GM18498 (cell line): ENCODE measurements around the gene GCC2.
"Not testable (repeated sequence)": the region's sequence is repeated elsewhere in the genome, so short reads cannot be mapped to it uniquely, and the experiment has no call there.

Experiments used
- ATAC-seq: cut with Tn5 transposase; IDR thresholded peaks from one replicate; pipeline ENCODE4 v1.9.1; 2021; ENCODE audit warnings: mild to moderate bottlenecking, moderate library complexity; ENCODE audit not compliant: unreplicated experiment

GCC2 gene

DNA sequence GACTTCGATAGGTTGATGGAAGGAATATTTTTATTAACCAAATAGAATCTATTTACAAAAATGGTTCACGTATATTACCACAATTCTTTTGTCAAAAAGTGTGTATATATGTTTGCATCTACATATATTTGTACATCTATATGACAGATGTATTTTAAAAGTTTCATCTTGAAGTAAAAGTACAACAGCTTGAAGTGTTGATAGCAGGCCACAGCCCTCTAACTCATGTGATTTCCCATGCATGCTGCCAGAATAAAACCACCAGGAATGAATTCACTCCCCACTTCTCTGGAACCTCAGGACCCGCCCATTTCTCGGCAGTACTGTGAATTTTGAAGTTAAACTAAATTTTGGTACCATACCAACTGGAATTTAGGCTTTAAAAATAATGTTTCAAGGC is 58.6 kb downstream of the GCC2 start:
- ATAC-seq, result not testable (repeated sequence)

DNA sequence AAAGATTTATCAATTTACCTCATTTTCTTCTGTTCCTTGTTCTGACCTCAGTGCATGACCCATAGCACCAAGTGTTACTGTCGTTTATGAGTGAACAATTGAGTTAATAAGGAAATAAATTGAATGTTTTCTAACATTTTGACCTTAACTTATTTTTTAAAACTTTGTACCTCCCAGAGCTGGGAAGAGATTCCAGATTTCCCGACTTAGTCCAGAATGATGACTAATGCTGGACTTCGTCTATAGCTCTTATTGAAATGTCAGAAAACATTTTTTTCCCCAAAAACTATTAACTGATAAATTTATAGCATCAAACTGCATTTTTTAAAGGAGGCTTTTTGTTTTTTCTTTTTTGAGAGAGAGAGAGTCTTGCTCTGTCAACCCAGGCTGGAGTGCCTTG is 63.4 kb downstream of the GCC2 start:
- ATAC-seq, result not testable (repeated sequence)

DNA sequence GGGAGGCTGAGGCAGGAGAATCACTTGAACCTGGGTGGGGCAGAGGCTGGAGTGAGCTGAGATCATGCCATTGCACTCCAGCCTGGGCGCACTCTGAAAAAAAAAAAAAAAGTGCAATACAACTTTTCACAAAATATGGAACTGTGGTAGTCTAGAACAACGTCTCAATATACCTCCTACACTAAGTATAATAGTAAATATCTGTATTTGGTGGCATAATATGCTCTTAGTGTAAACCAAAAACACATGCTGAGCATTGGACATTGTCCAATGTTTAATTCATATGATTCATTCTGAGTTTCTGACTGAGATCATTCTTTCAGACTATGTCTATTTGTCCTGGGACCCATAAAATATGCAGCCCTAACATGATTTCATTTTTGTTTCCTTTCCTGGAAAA is 65.5 kb downstream of the GCC2 start:
- ATAC-seq, result not testable (repeated sequence)

DNA sequence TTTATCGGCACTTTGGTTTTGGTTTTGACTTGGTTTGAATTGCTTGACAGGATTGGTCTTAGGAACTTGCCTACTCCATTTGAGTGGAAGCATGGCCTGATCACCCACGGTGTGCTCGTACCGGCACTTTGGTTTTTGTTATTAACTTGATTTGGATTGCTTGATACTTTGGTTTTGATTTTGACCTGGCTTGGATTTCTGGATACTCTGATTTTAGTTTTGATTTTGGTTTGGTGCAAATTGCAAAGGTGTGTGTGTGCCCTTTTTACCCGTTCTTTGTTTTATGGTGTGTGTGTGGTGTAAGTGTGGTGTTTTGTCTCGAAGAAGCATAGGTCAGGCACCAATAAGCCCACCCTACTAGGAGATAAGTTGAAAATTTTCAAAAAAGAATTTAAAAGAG is 75.7 kb downstream of the GCC2 start:
- not testable (repeated sequence) for ATAC-seq

DNA sequence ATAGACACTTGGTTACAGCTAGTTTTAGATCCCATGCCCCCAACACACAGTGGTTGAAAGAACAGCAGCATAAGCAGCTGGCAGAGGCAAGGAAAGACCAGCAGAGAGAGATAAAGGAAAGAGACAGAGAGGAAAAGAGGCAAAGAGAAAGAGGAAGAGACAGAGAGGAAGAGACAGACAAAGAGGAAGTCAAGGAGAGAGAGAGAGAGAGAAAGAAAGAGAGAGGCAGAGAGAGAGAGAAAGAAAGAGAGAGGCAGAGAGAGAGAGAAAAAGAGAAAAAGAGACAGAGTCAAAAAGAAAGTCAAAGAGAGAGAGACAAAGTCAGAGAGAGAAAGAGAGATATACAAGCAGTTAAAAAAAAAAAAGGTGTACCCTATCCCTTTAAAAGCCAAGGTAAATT is 76.3 kb downstream of the GCC2 start:
- not testable (repeated sequence) for ATAC-seq

DNA sequence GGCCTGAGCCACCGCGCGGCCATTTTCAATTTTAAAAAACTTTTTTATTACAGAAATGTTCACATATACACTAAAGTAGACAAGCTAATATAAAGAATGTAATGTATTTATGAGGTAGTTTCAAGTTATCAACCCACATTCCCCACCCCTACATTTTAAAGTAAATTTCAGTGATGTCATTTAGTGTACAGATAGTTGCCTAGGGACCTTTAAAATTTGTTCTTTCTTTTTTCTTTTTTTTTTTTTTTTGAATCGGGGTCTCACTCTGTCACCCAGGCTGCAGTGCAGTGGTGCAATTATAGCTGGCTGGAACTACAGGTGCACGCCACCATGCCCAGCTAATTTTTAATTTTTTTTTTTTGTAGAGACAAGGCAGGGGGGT is 82.7 kb downstream of the GCC2 start:
- no peak for ATAC-seq

DNA sequence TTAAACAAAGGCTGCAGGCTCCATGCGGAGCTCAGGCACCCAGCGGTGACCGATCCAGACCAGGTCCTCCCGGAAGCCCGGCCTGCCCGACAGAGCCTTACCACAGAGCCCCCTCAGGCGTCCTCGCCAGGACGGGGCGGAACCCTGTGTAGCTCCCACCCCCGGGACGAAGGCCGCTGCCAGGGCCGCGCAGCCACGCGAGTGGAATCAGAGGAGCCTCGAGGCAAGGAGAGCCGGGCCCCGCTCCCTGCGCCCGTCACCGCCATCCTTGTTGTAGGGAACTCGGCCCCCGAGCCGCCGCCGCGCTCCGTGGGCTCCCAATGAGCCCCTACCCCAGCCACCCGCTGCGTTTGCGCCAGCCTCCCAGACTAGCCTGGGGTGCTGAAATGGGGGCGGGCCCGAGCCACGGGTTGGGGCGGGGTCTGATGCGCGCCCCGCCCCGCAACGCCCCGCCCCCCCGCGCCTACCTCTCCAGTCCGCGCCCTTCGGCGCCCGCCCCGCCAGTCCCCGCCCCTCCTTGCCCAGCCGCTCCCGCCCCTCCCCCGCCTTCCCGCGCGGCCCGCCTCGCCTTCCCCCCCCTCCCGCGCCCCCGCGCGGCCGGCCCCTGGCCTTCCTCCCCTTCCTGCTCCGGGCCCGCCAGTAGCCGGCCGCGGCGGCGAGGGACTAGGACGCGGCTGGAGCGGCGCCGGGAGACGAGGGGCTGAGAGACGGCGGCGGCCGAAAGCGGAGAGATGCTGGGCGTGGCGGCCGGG is 85.0 kb downstream of the GCC2 start, which contains the start of gene LIMS1:
Gene LIMS1, plus strand, starts transcription at position 639 of the 752 bp plus-strand sequence. Its CDS starts 93 bp downstream, at position 732.
- peak; percentile 86 for ATAC-seq

DNA sequence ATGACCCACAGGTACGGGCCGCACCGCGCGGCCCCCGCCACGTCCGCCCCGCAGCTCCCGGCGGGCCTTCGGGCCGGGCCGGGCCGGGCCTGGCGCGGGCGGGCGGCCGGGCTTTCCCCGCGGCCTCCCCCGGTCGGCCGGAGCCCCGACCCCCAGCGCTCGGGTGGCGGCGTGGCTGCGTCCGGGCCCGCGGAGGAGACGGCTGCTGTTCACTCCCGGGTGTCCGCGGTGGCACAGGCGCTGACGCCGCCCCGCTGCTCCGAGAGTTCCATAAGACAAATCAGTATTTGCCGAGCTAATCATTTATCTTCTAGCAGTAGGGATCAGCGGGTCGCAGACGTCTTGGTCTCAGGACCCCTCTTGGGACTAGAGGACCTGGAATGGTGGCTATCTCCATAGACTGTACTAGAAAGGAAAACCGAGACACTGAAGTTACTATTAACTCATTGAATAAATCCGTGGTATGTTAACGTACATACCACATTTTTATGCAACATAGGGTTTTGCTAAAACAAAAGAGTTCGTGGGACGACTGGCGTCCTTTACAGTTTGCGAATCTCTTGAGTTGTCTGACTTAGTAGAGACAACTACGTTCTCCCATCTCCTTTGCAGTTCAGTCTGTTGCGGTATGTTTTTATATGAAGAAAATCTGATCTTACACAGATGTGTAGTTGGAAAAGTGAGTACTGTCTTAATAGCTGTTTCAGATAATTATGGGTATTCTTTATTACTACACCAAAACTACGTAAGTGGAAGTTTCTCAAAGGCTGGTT is 85.8 kb downstream of the GCC2 start:
- ATAC-seq, result peak; percentile 43

DNA sequence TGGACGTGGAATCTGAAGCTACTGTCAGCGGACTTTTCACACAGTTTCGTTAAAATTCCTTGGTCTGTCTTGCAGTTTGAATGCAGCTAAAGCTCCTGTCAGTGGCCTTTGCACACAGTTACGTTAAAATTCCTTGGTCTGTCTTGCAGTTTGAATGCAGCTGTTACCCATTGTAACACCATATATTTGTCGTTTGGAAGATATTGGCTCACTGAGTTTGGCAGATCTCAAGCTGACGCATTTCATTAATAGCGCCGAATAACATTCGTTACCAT is 86.3 kb downstream of the GCC2 start:
- ATAC-seq, result no peak

DNA sequence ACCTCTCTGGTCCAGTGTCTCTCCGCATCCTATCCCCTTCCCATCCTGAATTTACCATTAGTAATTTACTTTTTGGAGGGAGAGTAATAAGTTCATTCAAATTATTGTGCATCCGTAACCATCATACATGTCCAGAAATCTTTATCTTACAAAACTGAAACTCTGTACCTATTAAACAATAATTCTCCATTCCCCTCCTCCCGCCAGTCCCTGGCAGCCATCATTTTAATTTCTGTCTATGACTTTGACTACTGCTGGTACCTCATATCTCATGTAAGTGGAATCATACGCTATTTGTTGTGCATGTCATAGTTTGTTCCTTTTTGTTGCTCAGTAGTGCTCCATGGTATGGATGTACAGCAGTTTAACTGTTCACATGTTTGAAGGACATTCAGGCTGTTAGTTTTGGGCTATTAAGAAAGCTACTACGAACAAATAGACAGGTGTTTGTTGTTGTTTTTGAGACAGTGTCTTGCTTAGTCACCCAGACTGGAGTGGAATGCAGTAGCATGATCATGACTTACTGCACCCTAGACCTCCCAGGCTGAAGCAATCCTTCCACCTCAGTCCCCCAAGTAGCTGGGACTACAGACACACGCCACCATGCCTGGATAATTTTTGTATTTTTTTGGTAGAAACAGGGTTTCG is 87.3 kb downstream of the GCC2 start:
- no peak for ATAC-seq

DNA sequence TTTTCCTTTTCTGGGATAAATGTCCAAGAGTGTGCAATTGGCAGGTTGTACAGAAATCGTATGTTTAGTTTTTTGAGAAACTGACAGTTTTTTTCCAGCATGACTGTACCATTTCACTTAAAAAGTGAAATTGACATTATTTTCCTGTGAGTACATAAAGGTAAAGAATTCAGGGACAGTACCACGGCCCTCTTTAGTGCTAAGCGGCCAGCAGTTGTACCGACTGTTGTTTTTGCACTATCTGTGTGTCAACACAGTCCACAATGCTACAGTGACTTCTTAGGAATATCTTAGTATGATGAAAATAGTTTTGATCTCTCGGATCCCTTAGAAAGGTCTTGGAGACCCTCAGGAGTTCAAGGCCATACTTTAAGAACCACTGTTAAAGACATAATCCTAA is 87.9 kb downstream of the GCC2 start:
- no peak for ATAC-seq

DNA sequence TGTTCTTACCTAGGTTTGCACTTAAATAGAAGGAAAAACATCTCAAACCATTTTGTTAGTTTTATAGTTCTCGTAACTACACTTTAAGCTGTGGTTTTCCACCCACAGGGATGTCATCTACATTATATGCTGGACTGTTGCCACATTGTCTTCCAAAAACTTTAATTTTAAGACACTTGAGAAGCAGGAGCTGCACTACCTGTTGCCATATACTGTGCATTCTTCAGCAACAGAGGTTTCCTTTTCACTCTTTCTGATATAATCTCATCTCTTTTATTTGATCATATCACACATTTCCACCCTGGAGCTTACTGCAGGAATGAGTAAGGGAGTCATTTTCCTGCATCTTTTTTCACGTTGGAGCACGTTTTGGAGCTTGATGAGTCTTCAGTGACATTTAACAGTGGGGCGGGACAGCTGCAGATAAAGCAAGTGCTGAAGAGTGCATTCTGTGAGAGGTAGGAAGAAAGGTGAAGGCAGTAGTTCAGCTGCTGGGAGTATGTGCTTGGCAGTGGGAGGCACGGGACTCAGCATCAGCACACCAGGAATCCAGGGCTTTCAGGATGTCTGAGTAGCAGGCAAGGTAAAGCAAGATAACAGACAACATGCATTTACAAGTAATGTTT is 89.1 kb downstream of the GCC2 start:
- ATAC-seq, result no peak

DNA sequence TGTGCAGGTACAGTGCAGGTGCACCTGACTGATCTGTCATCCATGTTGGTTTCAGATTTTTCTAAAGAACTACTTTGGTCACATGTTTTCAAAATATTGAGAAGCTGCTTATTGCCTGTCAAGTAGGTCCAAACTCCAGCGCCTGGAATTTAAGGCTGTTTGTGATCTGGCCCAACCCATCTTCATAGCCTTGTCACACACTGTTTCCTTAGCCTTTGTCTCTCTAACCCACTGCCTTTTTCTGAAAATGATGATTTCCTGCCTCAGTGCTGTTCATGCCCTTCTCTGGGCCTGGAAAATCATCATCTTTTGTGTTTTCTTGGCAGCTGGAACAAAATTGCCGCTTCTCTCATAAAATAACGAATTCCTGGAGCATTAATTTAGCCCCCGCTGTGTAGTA is 92.4 kb downstream of the GCC2 start:
- ATAC-seq, result no peak

DNA sequence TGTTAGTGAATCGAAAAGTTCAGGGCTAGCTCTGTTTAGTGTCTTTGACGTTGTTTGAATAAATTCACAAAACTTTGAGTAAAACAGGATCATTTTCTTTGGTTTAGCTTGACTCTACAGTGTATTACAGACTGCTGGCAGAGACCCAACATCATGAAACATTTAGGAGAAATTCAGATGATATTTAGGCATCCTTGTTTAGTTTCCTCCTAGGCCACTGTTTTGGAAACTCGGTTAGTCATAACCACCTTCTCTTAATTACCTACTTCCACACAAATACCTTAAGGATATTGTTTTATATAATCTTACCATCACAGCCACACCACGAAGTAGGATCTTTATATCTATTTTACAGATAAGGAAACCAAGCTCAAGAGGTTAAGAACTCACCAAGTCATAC is 93.1 kb downstream of the GCC2 start:
- no peak for ATAC-seq

DNA sequence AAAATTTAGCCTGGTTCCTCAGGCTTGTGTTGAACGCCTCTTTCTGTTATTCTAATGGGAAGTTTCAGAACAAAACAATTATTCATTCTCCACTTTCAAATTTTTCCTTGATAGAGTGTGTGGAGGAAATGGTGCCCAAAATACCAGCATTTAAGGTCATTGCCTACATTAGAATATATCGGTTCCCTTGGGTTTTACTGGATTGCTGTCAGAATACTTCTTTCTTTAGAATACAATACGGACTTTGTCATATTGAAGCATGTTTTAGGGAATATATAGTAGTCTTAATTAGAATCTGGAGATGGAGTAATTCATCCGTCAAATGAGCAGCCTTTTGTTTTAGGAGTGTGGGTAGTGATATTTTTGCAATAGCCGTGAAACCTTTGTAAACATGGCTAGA is 98.6 kb downstream of the GCC2 start:
- ATAC-seq, result no peak

DNA sequence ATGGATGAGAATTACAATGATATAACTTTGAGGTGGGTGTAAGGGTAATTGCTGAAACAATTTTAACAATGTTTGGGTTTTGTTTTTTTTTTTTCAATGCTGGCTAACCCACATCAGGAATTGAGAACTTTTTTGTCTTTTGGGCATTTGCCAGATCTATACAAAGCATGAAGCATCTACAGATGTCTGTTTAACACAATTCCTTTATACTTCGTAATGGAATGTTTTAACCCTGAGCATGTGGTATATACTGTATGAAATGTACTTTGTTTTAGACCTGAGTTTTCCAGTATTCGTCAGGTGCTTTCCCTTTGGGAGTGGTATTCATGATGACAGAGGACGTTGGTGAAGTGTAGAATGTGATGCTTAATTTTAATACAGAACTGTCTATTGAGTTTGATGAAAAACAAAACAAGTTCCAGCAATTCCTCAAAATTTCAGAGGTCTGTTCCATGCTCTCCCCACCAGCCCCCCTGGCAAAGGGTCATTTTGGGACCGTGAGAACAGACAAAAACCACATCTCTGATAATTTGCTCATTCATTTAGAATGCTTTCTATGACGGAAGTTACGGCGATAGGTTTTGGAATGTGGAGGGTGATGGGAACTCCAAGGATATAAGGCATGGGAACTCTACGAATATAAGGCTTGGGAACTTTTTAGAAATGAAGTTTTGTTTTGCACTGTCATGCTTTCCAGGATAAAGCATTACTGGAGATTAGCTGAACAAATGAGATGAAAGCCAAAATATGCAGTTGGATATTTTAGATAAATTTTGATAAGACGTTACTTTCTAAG is 99.4 kb downstream of the GCC2 start:
- ATAC-seq, result no peak

DNA sequence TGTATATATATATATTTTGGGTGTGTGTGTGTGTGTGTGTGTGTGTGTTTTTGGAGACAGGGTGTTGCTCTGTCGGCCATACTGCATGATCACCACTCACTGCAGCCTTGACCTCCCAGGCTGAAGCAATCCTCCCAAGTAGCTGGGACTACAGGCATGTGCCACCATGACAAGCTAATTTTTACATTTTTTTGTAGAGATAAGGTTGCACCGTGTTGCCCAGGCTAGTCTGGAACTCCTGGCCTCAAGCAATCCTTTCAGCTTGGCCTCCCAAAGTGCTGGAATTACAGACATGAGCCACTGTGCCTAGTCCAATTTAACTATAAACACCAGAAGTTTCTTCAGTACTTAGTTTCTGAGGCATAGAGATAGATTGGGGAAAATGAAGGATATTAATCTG is 103.6 kb downstream of the GCC2 start:
- ATAC-seq, result no peak

DNA sequence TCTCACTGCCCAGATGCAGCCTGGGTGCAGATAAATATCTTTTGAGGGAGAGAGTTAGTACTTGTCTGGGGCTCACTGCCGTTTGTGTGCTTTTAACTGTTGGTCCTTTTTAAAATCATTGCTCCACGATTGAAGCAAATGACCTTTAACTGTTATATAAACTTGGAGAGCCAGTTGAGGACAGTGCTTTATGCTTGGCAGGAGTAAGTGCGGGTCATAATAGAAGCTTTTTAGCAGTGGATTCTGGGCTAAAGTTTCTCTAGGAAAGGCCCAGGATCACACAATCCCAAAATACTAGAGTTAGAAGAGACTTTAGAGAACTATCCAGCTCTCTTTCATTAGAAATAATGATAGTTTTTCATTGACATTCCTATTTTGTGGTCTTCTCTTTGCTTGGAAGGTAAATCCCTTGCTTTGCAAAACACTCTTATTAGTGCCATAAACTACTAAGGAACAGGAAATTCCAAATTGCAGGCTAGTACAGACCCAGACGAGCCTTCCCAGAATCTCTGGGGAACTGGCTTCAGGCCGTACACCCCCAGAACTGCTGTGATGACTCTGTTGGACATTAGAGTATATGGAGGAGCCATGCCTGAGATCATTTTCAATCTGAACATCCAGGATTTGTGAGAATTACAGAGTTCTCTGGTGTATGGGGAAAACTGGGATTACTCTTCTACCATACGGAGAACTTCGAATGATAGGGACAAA is 104.4 kb downstream of the GCC2 start:
- ATAC-seq, result no peak

DNA sequence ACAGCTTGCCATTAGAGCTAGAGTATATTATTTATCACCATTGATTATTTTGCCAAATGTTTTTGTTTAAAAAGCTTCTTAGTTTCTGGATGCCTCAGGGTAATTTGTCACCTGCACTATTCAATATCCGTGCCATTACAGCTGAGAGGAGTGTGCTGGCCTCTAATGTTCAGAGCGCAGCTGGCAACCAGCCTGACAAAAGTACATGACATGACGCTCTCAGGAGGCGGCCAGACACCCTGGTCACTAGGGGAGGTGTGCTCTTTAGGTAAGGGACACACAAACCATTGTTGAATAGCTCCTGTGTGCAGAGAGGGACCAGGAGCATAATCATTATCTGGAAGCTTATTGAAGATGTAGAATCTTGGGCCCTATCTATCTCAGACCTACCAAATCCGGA is 105.5 kb downstream of the GCC2 start:
- no peak for ATAC-seq

DNA sequence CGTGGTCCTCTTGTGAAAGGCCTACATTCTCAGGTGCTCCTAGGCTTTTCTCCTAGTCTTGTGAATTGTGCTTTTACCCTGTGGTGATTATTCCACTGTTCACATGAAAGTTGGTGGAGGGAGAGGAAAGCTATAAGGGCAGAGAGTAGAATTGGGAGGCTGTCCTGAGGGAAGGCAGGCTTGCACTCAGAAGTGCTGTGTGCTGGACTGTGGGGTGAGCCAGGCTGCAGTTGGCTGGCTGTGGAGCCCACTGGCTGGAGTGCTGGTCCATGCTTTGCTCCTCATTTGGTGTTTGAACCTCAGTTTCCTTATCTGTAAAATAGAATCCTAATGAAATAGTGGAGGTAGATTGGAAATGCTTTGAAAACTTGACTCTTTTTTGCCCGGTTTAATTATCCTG is 106.6 kb downstream of the GCC2 start:
- no peak for ATAC-seq
